ENCODE results near the gene YY1AP1. TPM values are rescaled to one million over a fixed set of nuclear protein-coding genes. Genes with fewer than 3 reads are reported as not detected.

YY1AP1 gene
- total and polyA plus RNA-seq, 10 of the 15 experiments (the other 5 are each of a cell fraction or from before 2014, with no cell fraction given): 13.2 to 118 (median 40.5) TPM

DNA sequence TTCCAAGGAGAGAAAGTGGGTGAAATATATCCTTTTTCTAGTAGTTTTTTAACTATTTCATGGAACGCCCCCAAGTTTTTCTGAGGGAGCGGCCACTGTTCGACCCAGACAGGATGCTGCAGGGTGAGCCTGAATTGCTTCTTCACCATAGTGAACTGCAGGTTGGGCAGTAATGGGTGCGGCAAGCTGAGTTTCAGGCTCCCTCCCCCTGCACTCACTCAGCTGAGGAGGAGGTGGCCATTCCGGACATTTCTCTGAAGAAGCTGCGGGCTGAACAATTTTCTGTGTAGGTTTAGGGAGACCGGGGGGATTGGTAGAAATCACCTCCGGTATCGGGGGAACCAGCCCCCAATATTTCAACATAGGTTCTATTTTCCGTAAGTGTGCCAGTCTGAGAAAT lies 8.5 kb upstream of the YY1AP1 start:
- RAD21 ChIA-PET (ENCODE audit: unreplicated experiment): no interaction called here
- Histone ChIP-seq H3K9ac (ENCODE audit: control insufficient read depth, insufficient read depth, low read length) (no peak overlapping the region), H3K36me3 (ENCODE audit: control insufficient read depth in 2 of 2, insufficient read depth in 2 of 2, low read length in 1 of 2) (peaks cover 0 to 5% of the 10 kb centered on the region in 2 experiments; a peak in 1 of 4 replicates), H3K79me2 (ENCODE audit: control insufficient read depth, insufficient read depth, low read length) (peaks cover 62% of the 10 kb centered on the region), H3K4me1 (ENCODE audit: control insufficient read depth, insufficient read depth, low read length) (no peaks in the 10 kb centered on the region), H4K20me1 (ENCODE audit: control insufficient read depth, insufficient read depth) (no peaks in the 10 kb centered on the region), H3K27ac (ENCODE audit: control insufficient read depth, insufficient read depth) (no peak overlapping the region), H3K4me3 (no peak overlapping the region), H3K27me3 (replicated peaks in 1 of 2; ENCODE audit: control insufficient read depth in 2 of 2, insufficient read depth in 2 of 2, low read length in 1 of 2) (no peaks in the 10 kb centered on the region), H3K9me3 (replicated peaks; ENCODE audit: control insufficient read depth, insufficient read depth, low read length) (no peaks in the 10 kb centered on the region; the same call in 2 of the 3 replicates), H2AFZ (ENCODE audit: control insufficient read depth, low read depth, low read length) (no peak overlapping the region), H3K4me2 (ENCODE audit: control insufficient read depth, insufficient read depth) (no peak overlapping the region)
- CTCF ChIA-PET: interaction anchor here (0.7 kb wide), 1 partner anchor 520 kb away, joined by 3 read pairs; no protein-coding TSS in a partner anchor
- intact Hi-C loops (cut with micrococcal nuclease; ENCODE audit: unreplicated experiment) (no loop called here), in situ Hi-C loops (cut with MboI) (no loop called here)
- ATAC-seq (no peak), DNase-seq (ENCODE audit: low read depth, low spot score) (no peak), FAIRE-seq (no peak)
- no TSS peak for BruUV-seq (replicated peaks)
- SMC1A ChIA-PET (ENCODE audit: uncharacterized antibody, unreplicated experiment): no interaction called here
- WGBS (ENCODE audit: insufficient coverage, insufficient replicate concordance, low lambda C conversion rate, missing lambda C conversion rate): 98% methylated on average over 10 of the region's 10 CpGs
- POLR2A ChIA-PET: interaction anchor here (0.6 kb wide), 1 partner anchor 118 kb away, joined by 8 read pairs; no protein-coding TSS in a partner anchor
- TF ChIP-seq ELK1 (IDR thresholded peaks at IDR 0.05; ENCODE audit: low read depth, low read length) (no peak), SIN3A (IDR thresholded peaks at IDR 0.05; ENCODE audit: low read depth, low read length) (no peak), RUNX3 (IDR thresholded peaks at IDR 0.05; ENCODE audit: low read length) (no peak), YBX1 (IDR thresholded peaks at IDR 0.05) (no peak), BMI1 (IDR thresholded peaks at IDR 0.05; ENCODE audit: borderline replicate concordance) (no peak), EED (IDR thresholded peaks at IDR 0.05; ENCODE audit: low read depth) (no peak), REST (IDR thresholded peaks at IDR 0.05; ENCODE audit: low read depth, low read length) (no peak), SMAD1 (IDR thresholded peaks at IDR 0.05; ENCODE audit: low read depth, partially characterized antibody) (no peak), KLF5 (IDR thresholded peaks at IDR 0.05; ENCODE audit: partially characterized antibody) (no peak), ZNF592 (IDR thresholded peaks at IDR 0.05) (no peak), SUZ12 (IDR thresholded peaks at IDR 0.05; ENCODE audit: unreplicated experiment) (no peak), POLR2AphosphoS5 (IDR thresholded peaks at IDR 0.05; ENCODE audit: low read length) (no peak)
- TF ChIP-seq, protein P1, sequence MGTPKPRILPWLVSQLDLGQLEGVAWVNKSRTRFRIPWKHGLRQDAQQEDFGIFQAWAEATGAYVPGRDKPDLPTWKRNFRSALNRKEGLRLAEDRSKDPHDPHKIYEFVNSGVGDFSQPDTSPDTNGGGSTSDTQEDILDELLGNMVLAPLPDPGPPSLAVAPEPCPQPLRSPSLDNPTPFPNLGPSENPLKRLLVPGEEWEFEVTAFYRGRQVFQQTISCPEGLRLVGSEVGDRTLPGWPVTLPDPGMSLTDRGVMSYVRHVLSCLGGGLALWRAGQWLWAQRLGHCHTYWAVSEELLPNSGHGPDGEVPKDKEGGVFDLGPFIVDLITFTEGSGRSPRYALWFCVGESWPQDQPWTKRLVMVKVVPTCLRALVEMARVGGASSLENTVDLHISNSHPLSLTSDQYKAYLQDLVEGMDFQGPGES (IDR thresholded peaks at IDR 0.05): no peak
- TF ChIP-seq, protein P2, sequence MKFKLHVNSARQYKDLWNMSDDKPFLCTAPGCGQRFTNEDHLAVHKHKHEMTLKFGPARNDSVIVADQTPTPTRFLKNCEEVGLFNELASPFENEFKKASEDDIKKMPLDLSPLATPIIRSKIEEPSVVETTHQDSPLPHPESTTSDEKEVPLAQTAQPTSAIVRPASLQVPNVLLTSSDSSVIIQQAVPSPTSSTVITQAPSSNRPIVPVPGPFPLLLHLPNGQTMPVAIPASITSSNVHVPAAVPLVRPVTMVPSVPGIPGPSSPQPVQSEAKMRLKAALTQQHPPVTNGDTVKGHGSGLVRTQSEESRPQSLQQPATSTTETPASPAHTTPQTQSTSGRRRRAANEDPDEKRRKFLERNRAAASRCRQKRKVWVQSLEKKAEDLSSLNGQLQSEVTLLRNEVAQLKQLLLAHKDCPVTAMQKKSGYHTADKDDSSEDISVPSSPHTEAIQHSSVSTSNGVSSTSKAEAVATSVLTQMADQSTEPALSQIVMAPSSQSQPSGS (IDR thresholded peaks at IDR 0.05; ENCODE audit: low read length): no peak
